SK-MEL-5 (cell line): Measurements from ENCODE around the gene CD300H. TPM values are rescaled to one million over a fixed set of nuclear protein-coding genes. Genes with fewer than 3 reads are reported as not detected.
A peak's percentile ranks its signal among the peaks of the same experiment; 100 is the strongest.
"Not testable (repeated sequence)": the region's sequence is repeated elsewhere in the genome, so short reads cannot be mapped to it uniquely, and the experiment has no call there.

Experiments used
- DNase-seq: peaks from one replicate; pipeline ENCODE4 v3.0.0-alpha.2; 2016; ENCODE audit warnings: low read depth, low spot score
- in situ Hi-C: cut with HindIII; loops from 2 replicates; pipeline ENCODE4 v1.10.0; 2016; ENCODE audit warnings: low sequenced_read_pairs, high pct_unique_total_duplicates, low pct_unique_long_range_greater_than_20kb
- total RNA-seq: library from RNA; depleted of rRNA; stranded (reverse); fragments of >200 nt; shearing (Covaris generic); gene quantifications from 2 replicates; pipeline ENCODE4 v1.2.3, GENCODE V29; 2014

The CD300H gene
- total RNA-seq, 1 experiment from 2014 or later, result not detected

- DNase-seq, result peak; percentile 61
- in situ Hi-C loops, result no loop called here
Measured at GRCh38 chr17:74565126-74565525, 2.2 kb downstream of the CD300H start.

- no peak for DNase-seq
- in situ Hi-C loops, result no loop called here
Measured at GRCh38 chr17:74563358-74563757, 4.0 kb downstream of the CD300H start.

GRCh38 chr17:74561586-74561985 is 5.7 kb downstream of the CD300H start:
- in situ Hi-C loops, result no loop called here
- no peak for DNase-seq

DNA sequence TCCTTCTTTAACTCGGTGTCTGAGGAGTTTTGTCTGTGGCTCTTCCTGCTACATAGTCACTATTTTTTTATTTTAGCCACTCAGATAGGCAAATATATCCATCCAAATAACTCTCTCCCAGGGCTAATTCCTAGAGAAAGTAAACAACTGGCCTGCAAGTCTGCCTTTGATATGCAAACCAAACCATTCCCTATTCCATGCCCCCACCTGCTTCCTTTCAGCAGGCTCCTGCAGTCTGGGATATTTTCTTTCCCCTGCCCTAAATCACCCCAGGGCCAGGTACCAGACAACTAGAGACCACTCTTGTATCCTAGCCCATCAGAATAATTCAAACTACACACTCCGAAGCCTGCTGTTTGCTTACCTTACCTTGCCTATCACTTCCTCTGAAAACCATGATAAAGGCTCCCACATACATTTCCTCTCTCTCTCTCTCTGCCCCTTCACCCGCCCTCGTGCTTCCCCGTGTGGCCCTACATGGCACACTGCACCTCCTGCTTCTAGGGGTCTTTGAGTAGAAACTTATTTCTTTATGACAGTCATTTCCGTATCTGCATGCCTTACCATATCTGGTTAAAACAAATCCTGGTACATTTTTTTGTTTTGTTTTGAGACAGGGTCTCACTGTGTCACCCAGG is 8.3 kb downstream of the CD300H start:
- in situ Hi-C loops, result no loop called here
- no peak for DNase-seq

DNA sequence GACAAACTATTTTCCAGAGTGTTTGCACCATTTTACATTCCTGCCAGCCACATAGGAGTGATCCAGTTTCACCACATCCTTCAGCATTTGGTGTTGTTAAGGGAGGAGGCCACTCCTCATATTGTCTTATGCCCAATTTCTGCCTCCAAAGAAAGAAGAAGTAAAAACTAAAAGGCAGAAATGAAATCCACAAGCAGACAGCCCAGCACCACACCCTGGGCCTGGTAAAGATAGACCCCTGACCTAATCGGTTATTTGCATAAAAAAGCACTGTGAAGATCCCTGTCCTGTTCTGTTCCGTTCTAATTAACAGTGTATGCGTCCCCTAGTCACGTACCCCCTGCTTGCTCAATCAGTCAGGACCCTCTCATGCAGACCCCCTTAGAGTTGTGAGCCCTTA is 8.9 kb downstream of the CD300H start:
- in situ Hi-C loops, DNase-seq: not testable (repeated sequence)

DNA sequence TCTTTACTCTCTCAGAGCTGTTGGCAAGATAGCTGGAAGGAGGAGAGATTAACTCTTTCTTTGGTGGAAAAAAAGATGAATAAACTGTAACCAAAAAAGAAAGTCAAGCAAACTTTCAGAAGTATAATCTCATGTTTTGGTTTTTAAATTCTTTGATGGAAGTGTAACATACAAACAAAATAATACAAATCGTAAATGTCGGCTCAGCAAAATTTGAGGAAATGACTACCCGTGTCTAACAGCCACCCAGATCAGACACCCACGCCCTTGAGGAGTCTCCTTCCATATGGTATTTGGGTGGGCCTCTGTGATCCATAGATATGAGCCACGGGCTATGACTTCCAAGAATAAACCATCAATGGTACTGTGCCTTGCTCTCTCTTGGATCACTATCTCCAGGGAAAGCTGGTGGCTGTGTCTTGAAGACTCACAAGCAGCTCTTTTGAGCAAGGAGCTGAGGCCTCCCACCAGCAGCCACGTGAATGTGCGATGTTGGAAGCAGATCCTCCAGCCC is 11.8 kb downstream of the CD300H start:
- no peak for DNase-seq
- in situ Hi-C loops, result no loop called here

DNA sequence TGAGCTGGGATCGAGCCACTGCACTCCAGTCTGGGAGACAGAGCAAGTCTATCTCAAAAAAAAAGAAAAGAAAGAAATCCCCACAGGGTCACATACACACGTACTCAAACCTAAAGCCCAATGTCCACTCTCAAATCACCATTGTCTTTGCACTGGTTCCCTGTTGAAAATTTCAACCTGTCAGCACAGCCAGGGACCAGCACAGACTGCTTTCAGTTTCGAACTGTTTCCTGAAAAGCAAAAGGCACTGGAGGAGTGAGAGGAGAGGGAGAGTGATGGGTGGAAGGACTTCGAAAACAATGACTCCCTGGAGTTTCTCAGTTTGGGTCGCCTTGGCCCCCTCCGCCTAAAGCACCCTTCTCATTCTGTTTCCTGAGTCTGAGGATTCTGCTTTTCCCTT is 12.4 kb downstream of the CD300H start:
- DNase-seq, result no peak
- in situ Hi-C loops, result no loop called here

DNA sequence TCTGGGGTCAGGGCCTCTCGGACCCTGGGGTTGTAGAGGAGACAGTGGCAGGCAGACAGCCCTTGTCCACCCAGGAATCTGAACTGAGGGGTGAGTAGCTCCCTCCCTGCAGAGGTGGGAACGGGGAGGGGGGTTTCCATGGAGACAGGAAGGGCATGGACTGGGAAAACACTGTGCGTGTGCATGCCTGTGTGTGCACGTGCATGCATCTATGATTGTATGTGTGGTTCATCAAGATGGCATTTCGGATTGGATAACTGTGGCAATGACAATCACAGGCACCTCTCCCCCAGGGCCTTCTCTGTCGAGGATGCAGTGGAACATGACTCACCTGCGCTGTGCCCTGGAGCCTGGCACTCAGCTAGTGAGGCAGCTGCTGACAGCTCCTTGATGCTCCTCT is 15.3 kb downstream of the CD300H start:
- in situ Hi-C loops, result no loop called here
- no peak for DNase-seq

DNA sequence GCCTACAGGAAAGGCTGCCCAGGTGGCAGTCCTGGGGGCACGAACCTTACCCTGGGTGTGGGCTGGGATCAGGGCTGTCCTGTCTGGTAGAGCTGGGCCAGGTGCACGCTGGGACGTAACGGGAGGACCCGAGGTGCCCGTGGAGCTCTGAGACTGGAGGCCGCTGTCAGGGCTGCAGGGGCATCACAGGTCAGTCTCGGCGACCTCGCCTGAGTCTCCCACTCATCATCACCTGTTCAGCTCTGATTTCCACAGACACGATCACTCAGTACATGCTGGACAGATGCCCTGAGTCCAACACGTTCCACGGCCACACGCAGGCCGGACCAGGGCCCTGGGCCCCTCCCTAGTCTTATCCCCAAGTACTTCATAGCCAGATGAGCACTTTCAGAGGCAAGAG is 16.7 kb downstream of the CD300H start:
- DNase-seq, result no peak
- in situ Hi-C loops, result no loop called here

DNA sequence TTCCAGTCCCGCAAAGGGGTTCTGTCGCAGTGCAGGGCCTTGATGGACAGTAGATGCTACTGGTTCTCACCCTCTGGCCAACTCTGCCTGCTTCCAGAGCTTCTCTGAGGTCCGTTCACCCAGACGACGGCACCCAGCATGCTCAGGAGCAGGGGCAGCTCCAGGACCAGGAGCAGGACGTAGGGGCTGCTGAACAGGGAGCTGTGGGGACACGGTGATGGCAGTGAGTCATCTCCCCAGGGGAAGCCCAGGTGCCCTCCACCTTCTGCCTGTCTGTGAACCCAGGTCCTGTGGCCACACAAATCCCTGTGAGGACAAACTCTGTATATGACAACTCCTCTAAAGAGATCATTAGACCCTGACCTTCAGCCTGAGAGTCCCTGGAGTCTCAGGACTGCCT is 18.0 kb downstream of the CD300H start:
- in situ Hi-C loops, result no loop called here
- no peak for DNase-seq

DNA sequence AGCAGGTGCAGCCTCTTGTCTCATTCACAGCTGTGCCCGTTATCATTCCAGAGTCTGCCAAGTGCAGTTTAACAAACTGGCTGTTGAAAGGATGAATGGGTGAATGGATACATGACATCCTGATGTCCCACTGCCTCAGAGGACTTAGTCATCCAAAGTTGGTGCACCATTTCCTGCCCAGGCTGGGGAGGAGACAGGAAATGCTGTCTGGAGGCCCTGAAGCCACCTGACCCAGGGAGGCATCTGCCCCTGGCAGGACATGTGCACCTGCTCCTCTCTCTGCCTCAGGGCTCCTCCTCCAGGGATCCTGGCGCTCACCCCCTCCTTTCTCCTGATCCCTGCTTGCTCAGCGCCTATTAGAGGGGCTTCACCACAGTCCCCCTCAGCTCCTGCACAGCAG is 19.6 kb downstream of the CD300H start:
- DNase-seq, result no peak
- in situ Hi-C loops, result no loop called here

DNA sequence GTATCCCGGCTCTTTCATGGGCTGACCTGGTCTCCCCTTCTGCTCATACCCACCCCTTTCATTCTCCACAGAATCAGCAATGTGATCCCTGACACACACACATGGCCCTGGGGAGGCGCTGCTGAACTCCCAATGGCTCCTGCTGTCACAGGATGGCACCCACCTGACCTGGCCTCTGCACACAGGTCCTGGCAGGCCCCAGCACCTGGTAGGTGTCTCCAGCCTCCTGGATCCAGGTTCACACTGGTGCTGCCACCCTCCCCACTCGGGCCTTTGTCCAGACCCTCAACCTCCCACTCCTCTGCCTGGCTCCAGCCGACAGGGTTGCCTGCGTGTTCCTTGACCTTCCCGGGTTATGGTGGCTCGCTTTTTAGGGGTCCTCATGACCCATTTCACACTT is 20.0 kb downstream of the CD300H start:
- in situ Hi-C loops, result no loop called here
- no peak for DNase-seq

- no peak for DNase-seq
- in situ Hi-C loops, result no loop called here
Measured at GRCh38 chr17:74546586-74546985, 20.7 kb downstream of the CD300H start.

- in situ Hi-C loops, result no loop called here
- no peak for DNase-seq
Measured at GRCh38 chr17:74545843-74546230, 21.5 kb downstream of the CD300H start, which contains the start of gene CD300C. TSS of gene CD300C (minus strand) at chr17:74546115. CDS start at chr17:74545782, 333 bp downstream.

- DNase-seq, result no peak
- in situ Hi-C loops, result no loop called here
Measured at GRCh38 chr17:74544991-74545842, 22.1 kb downstream of the CD300H start.

DNA sequence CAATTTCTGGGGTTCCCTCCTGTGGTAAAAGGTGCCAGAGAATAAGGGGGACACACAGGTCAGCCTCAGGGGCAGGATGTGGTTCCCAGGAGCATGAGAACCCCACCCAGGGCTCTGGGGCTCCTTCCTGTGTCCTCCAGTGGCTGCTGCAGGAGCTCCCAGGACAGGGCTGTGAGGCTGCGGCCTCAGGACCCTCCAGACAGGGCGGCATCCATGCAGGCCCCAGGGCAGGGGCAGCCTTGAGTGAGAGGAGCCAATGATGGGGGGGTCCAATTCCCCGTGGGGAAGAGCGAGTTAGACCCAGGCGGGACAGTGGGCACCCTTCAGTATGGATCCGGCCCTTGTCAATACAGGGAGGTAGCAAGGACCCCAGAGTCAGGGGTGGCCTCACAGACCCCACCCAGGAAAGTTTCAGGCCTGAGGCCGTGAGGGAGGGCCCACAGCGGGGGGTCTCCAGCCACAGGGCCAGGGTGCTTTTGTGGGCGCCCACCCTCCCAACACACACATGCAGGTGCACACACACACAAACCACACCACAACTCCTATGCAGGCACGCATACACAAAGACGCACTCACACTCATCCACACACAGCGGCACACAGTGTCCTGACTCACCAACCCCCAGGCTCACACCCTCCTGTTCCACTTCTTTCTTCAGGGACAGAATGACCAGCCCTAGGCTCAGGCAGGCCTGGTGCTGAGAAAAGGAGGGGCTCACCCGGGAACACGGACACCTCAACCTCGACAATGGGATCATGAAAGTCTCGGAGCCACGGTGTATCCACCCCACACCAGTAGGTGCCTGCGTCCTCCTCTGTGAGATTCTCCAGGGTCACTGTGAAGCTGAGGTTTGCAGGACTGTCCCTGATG is 23.2 kb downstream of the CD300H start:
- in situ Hi-C loops, result no loop called here
- no peak for DNase-seq

DNA sequence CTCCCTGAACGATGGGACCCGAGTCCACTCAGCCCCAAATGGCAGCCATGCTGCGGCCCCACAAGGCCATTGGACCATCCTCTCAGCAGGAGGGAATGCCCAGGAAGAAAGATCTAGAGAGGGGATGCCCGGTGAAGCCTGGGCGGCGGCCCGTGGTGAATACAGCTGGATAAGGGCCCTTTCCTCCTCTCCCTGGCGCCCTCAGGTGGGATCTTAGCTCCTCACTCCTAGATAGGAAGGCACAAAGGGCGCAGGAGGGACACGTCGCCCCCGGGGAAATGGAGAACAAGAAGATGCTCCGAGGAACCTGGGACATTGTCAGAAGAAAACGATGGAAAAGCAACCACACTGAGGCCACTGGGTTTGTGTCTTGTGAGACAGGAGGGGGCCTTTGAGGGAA is 23.9 kb downstream of the CD300H start:
- in situ Hi-C loops, result no loop called here
- no peak for DNase-seq

- in situ Hi-C loops, result no loop called here
Measured at GRCh38 chr17:74542727-74543383, 24.5 kb downstream of the CD300H start.

More at GRCh38 chr17:74542727-74543383, 24.5 kb downstream of the CD300H start:
- DNase-seq, result no peak
